ENCODE results near the gene LSM5.

Gene LSM5

DNA sequence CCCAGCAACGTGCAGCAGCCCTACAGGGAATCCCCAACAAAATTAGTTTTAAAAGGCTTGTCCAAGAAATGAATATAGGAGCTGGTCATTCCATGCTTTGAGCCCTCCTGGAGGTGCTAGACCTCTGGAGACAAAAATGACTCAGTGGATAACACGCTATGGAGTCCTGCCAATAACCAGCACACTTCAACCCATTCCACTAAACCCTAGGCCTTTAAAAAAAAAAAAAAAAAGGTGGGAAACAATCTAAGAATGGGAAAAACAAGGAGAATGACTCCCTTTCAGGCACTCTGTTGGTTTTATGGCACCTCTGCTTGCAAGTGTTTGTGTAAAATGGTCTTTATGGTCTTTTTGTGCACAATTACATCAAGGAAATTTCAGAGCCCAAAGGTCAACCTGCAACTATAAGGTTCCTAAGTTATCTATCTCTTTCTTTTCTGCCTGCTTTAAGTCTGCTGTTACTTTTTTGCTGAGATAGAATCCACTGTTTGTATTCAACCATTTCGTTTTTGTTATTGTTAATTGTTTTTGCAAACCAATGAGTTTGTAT lies 26.4 kb upstream of the LSM5 start:
- Histone ChIP-seq H3K4me3 (replicated peaks; ENCODE audit: low read depth, low read length) (no peak overlapping the region), H3K36me3 (ENCODE audit: control insufficient read depth, insufficient read depth, low read length) (no peaks in the 10 kb centered on the region; the same call in 1 of the 2 replicates), H3K27me3 (replicated peaks; ENCODE audit: control insufficient read depth, insufficient read depth, low read length) (no peaks in the 10 kb centered on the region)
- DNase-seq (ENCODE audit: extremely low read depth, insufficient read length) = no peak
- TF ChIP-seq, protein P1, sequence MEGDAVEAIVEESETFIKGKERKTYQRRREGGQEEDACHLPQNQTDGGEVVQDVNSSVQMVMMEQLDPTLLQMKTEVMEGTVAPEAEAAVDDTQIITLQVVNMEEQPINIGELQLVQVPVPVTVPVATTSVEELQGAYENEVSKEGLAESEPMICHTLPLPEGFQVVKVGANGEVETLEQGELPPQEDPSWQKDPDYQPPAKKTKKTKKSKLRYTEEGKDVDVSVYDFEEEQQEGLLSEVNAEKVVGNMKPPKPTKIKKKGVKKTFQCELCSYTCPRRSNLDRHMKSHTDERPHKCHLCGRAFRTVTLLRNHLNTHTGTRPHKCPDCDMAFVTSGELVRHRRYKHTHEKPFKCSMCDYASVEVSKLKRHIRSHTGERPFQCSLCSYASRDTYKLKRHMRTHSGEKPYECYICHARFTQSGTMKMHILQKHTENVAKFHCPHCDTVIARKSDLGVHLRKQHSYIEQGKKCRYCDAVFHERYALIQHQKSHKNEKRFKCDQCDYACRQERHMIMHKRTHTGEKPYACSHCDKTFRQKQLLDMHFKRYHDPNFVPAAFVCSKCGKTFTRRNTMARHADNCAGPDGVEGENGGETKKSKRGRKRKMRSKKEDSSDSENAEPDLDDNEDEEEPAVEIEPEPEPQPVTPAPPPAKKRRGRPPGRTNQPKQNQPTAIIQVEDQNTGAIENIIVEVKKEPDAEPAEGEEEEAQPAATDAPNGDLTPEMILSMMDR (IDR thresholded peaks at IDR 0.05; ENCODE audit: insufficient read depth, low read length, poor library complexity, severe bottlenecking) = no peak

DNA sequence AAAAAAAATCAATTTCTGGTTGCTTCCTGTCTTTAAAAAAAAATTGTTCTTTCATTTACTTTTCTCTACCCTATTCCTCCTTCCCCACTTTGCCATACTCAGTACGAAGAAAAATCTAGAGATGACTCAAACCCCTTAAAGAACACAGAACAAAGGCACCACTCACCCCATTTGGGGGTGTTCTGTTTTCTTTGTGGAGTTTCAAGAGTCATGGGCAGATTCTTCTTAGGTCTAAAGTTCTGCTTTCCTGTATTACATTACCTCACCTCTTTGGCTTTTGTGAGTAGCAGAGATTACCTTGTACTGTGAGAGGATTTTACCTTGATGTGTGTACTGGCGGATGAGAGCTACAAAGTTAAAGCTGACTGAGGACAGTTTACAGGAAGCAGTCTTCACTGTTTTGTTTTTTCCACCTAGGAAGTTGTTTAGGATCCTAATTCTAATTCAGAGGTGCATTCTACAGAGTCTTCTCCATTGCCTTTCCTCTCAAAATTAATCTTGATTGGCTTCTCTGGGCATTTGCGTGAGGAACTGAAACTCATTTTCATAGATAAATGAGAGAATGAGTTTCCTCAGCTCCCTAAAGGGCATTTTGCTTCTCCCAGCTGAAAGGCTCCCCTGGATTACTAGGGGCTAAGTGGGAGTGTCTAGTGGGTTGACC lies 25.8 kb upstream of the LSM5 start:
- no peaks in the 10 kb centered on the region for H3K36me3 ChIP-seq (ENCODE audit: control insufficient read depth, insufficient read depth, low read length)
- TF ChIP-seq, protein P1 (IDR thresholded peaks at IDR 0.05; ENCODE audit: insufficient read depth, low read length, poor library complexity, severe bottlenecking) = no peak
- H3K4me3 ChIP-seq (replicated peaks; ENCODE audit: low read depth, low read length) = no peak overlapping the region
- DNase-seq (ENCODE audit: extremely low read depth, insufficient read length) = peak; percentile 68
- H3K27me3 ChIP-seq (replicated peaks; ENCODE audit: control insufficient read depth, insufficient read depth, low read length) = no peaks in the 10 kb centered on the region

DNA sequence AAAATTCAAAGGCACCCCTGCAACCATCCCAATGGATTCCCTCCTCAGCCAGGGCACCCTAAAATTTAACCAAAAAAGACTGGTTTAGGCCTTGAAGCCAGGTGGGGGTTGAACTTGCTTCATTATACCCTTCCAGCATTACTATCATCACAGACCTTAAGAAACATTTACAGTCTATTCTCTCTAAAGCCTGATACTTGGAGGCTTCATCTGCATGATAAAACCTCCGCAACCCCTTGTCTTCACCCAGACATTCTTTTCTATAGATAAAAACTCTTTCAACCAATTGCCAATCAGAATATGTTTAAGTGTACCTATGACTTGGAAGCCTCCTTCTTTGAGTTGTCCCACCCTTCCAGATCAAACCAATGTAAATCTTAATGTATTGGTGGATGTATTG lies 23.0 kb upstream of the LSM5 start:
- H3K36me3 ChIP-seq (ENCODE audit: control insufficient read depth, insufficient read depth, low read length) = no peaks in the 10 kb centered on the region; the same call in 1 of the 2 replicates
- H3K27me3 ChIP-seq (replicated peaks; ENCODE audit: control insufficient read depth, insufficient read depth, low read length) = no peaks in the 10 kb centered on the region
- TF ChIP-seq, protein P1 (IDR thresholded peaks at IDR 0.05; ENCODE audit: insufficient read depth, low read length, poor library complexity, severe bottlenecking) = no peak
- DNase-seq (ENCODE audit: extremely low read depth, insufficient read length) = no peak
- no peak overlapping the region for H3K4me3 ChIP-seq (replicated peaks; ENCODE audit: low read depth, low read length)

DNA sequence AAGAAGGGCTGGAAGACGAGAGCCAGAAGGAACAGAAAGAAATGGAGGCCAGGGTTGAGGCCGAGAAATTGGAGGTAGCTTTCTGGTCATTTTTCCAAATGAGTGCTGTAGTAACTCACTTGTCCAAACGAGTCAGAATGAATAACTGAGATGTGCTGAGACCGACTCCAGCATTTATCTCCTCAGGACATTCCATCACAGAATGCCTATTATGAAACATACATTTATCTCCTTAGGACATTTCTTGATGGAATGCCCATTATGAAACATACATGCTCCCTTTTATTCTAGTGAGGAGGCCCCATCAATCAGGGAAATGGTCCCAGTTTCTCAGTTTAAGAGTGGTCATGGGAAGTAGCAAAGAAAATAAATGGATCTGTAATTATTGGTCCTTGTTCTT lies 21.6 kb upstream of the LSM5 start:
- H3K27me3 ChIP-seq (replicated peaks; ENCODE audit: control insufficient read depth, insufficient read depth, low read length) = no peaks in the 10 kb centered on the region
- no peaks in the 10 kb centered on the region; the same call in 1 of the 2 replicates for H3K36me3 ChIP-seq (ENCODE audit: control insufficient read depth, insufficient read depth, low read length)
- H3K4me3 ChIP-seq (replicated peaks; ENCODE audit: low read depth, low read length) = no peak overlapping the region
- no peak for DNase-seq (ENCODE audit: extremely low read depth, insufficient read length)
- TF ChIP-seq, protein P1 (IDR thresholded peaks at IDR 0.05; ENCODE audit: insufficient read depth, low read length, poor library complexity, severe bottlenecking) = no peak

DNA sequence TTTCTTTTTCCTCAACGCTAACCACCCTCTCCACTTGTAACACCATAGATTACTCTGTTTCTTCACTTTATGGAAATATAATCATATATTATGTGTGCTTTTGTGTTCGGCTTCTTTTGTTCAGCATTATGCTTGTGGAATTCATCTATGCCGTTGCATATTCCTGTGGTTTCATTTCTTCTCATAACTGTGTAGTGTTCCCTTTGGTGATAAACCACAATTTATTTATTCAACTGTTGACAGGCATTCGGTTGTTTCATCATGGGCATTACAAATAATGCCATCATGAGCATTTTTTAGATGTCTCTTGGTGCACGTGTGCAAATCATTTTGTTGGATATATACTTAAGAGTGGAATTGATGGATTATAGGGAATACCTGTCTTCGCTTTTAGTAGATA lies 17.2 kb upstream of the LSM5 start:
- TF ChIP-seq, protein P1 (IDR thresholded peaks at IDR 0.05; ENCODE audit: insufficient read depth, low read length, poor library complexity, severe bottlenecking) = no peak
- H3K4me3 ChIP-seq (replicated peaks; ENCODE audit: low read depth, low read length) = no peak overlapping the region
- H3K36me3 ChIP-seq (ENCODE audit: control insufficient read depth, insufficient read depth, low read length) = no peaks in the 10 kb centered on the region; the same call in 1 of the 2 replicates
- H3K27me3 ChIP-seq (replicated peaks; ENCODE audit: control insufficient read depth, insufficient read depth, low read length) = no peaks in the 10 kb centered on the region
- no peak for DNase-seq (ENCODE audit: extremely low read depth, insufficient read length)

All from GM06990 (cell line).